Measurements from ENCODE around the gene BOC. TPM values are rescaled to one million over a fixed set of nuclear protein-coding genes. Genes with fewer than 3 reads are reported as not detected.

The BOC gene
- total RNA-seq, 1 experiment from 2014 or later, result 0.73 TPM

GRCh38 chr3:113222451-113223086 is 11.2 kb downstream of the BOC start:
- Mint-ChIP-seq H3K4me1 (ENCODE audit: low read depth, unreplicated experiment) (no peaks in the 10 kb centered on the region), H3K4me3 (ENCODE audit: unreplicated experiment) (no peak overlapping the region), H3K9me3 (ENCODE audit: unreplicated experiment) (no peaks in the 10 kb centered on the region), H3K36me3 (ENCODE audit: insufficient read depth, unreplicated experiment) (no peaks in the 10 kb centered on the region), H3K27ac (ENCODE audit: unreplicated experiment) (no peak overlapping the region), H3K27me3 (ENCODE audit: insufficient read depth, unreplicated experiment) (peaks cover 16% of the 10 kb centered on the region)
- no TSS peak for BruUV-seq (replicated peaks)
- no peaks in the 10 kb centered on the region for H3K4me1 ChIP-seq
- intact Hi-C loops (cut with micrococcal nuclease; ENCODE audit: unreplicated experiment), result no loop called here
- no peak for DNase-seq
- TF ChIP-seq, protein P1, sequence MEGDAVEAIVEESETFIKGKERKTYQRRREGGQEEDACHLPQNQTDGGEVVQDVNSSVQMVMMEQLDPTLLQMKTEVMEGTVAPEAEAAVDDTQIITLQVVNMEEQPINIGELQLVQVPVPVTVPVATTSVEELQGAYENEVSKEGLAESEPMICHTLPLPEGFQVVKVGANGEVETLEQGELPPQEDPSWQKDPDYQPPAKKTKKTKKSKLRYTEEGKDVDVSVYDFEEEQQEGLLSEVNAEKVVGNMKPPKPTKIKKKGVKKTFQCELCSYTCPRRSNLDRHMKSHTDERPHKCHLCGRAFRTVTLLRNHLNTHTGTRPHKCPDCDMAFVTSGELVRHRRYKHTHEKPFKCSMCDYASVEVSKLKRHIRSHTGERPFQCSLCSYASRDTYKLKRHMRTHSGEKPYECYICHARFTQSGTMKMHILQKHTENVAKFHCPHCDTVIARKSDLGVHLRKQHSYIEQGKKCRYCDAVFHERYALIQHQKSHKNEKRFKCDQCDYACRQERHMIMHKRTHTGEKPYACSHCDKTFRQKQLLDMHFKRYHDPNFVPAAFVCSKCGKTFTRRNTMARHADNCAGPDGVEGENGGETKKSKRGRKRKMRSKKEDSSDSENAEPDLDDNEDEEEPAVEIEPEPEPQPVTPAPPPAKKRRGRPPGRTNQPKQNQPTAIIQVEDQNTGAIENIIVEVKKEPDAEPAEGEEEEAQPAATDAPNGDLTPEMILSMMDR (IDR thresholded peaks at IDR 0.05; ENCODE audit: insufficient read depth in 1 of 2, low read depth in 1 of 2, low read length in 1 of 2, severe bottlenecking in 1 of 2, unreplicated experiment in 1 of 2), result no peak
- CTCF ChIA-PET, result no interaction called here
- H3K27me3 ChIP-seq (replicated peaks; ENCODE audit: control insufficient read depth, insufficient read depth, low read length), result peaks cover 1% of the 10 kb centered on the region; the same call in 1 of the 2 replicates
- POLR2A ChIA-PET, result no interaction called here
- H3K4me3 ChIP-seq (ENCODE audit: low read depth, low read length), result no peak overlapping the region
- H3K36me3 ChIP-seq (ENCODE audit: control insufficient read depth, insufficient read depth, low read length), result no peaks in the 10 kb centered on the region
- no peaks in the 10 kb centered on the region for H3K9me3 ChIP-seq

DNA sequence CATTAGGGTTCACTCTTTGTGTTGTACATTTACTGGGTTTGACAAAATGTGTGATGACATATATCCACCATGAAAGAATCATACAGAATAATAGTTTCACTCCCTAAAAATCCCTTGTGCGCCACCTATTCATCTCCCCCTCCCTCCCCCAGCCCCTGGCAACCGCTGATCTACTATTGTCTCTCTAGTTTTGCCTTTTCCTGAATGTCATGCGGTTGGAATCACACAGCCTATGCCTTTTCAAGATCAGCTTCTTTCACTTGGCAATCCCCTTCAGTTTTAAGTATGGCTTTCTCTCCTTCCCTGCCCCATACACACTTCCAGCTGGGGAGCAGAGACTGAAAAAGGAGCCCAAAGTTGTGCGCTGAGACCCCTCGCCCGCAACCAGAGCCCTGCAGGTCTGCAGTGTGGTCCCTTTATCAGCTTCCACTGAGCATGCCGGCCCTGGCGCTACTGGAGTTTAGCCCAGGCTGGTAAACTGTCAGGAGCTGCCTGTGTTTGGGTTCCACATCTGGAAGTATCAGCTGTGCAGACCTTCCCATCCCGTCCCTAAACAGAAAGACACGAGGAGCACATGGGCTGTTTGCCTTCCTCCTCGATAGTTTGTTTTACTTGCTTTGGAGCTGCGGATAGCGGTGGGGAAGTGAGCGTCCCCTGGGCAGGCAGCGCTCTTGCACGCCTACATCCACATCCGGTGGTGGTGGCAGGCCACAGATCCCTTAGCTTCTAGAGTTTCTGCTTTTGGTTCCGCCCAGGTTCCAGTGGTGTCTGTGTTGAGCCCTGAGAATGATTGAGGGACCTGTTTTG is 12.3 kb downstream of the BOC start:
- Histone ChIP-seq H3K27me3 (replicated peaks; ENCODE audit: control insufficient read depth, insufficient read depth, low read length) (peaks cover 1% of the 10 kb centered on the region; the same call in 1 of the 2 replicates), H3K9me3 (no peaks in the 10 kb centered on the region), H3K36me3 (ENCODE audit: control insufficient read depth, insufficient read depth, low read length) (no peaks in the 10 kb centered on the region), H3K4me1 (no peaks in the 10 kb centered on the region), H3K4me3 (ENCODE audit: low read depth, low read length) (no peak overlapping the region)
- no peaks in the 10 kb centered on the region for H3K36me3 Mint-ChIP-seq (ENCODE audit: insufficient read depth, unreplicated experiment)
- no peak for DNase-seq
- TF ChIP-seq, protein P1 (IDR thresholded peaks at IDR 0.05; ENCODE audit: insufficient read depth in 1 of 2, low read depth in 1 of 2, low read length in 1 of 2, severe bottlenecking in 1 of 2, unreplicated experiment in 1 of 2), result no peak
- H3K27me3 Mint-ChIP-seq (ENCODE audit: insufficient read depth, unreplicated experiment), result peaks cover 16% of the 10 kb centered on the region
- no peak overlapping the region for H3K4me3 Mint-ChIP-seq (ENCODE audit: unreplicated experiment)
- no peak overlapping the region for H3K27ac Mint-ChIP-seq (ENCODE audit: unreplicated experiment)
- intact Hi-C loops (cut with micrococcal nuclease; ENCODE audit: unreplicated experiment), result no loop called here
- CTCF ChIA-PET, result no interaction called here
- no peaks in the 10 kb centered on the region for H3K9me3 Mint-ChIP-seq (ENCODE audit: unreplicated experiment)
- POLR2A ChIA-PET, result no interaction called here
- no peaks in the 10 kb centered on the region for H3K4me1 Mint-ChIP-seq (ENCODE audit: low read depth, unreplicated experiment)
- no TSS peak for BruUV-seq (replicated peaks)

DNA sequence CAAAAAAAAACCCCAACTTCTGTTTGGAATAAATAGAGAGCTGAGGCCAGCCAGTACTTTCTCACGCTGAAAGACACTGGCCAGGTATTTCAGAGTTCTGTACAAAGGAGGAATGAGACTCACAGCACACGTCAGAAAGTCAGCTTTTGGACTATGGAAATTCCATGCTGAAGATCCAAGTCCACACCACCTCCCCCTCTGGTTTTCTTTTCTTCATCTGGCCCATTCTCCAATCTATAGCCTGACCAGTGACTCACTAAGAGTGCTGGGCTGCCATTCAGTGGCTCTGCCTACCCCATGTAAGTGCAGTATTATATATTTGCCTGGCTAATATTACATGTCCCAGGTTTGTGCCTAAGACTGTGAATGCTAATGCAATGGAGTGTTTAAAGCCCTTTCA is 13.9 kb downstream of the BOC start:
- ChIA-PET CTCF (no interaction called here), POLR2A (no interaction called here)
- TF ChIP-seq, protein P1 (IDR thresholded peaks at IDR 0.05; ENCODE audit: insufficient read depth in 1 of 2, low read depth in 1 of 2, low read length in 1 of 2, severe bottlenecking in 1 of 2, unreplicated experiment in 1 of 2), result no peak
- Histone ChIP-seq H3K36me3 (ENCODE audit: control insufficient read depth, insufficient read depth, low read length) (no peaks in the 10 kb centered on the region), H3K27me3 (replicated peaks; ENCODE audit: control insufficient read depth, insufficient read depth, low read length) (peaks cover 1% of the 10 kb centered on the region; the same call in 1 of the 2 replicates), H3K4me1 (no peaks in the 10 kb centered on the region), H3K4me3 (ENCODE audit: low read depth, low read length) (no peak overlapping the region), H3K9me3 (no peaks in the 10 kb centered on the region)
- Mint-ChIP-seq H3K27ac (ENCODE audit: unreplicated experiment) (no peak overlapping the region), H3K4me1 (ENCODE audit: low read depth, unreplicated experiment) (no peaks in the 10 kb centered on the region), H3K27me3 (ENCODE audit: insufficient read depth, unreplicated experiment) (peaks cover 15% of the 10 kb centered on the region), H3K9me3 (ENCODE audit: unreplicated experiment) (no peaks in the 10 kb centered on the region), H3K36me3 (ENCODE audit: insufficient read depth, unreplicated experiment) (no peaks in the 10 kb centered on the region), H3K4me3 (ENCODE audit: unreplicated experiment) (no peak overlapping the region)
- intact Hi-C loops (cut with micrococcal nuclease; ENCODE audit: unreplicated experiment), result no loop called here
- BruUV-seq (replicated peaks), result no TSS peak
- DNase-seq, result no peak
